Measurements from ENCODE around the gene OPCML.

OPCML gene

GRCh38 chr11:132977241-132977640, 555.1 kb downstream of the OPCML start:
- DNase-seq = no peak

GRCh38 chr11:132976115-132976514, 556.2 kb downstream of the OPCML start:
- Histone ChIP-seq H3K4me3 (ENCODE audit: low read depth, low read length) (no peak overlapping the region), H3K27ac (no peak overlapping the region), H3K27me3 (ENCODE audit: insufficient read depth, low read depth, severe bottlenecking) (no peaks in the 10 kb centered on the region), H3K36me3 (no peaks in the 10 kb centered on the region), H3K9me3 (ENCODE audit: severe bottlenecking) (no peaks in the 10 kb centered on the region)
- no peak for DNase-seq
- TF ChIP-seq CTCF (IDR thresholded peaks at IDR 0.05; ENCODE audit: low read depth, low read length) = no peak

More at GRCh38 chr11:132977241-132977640, 555.1 kb downstream of the OPCML start:
- Histone ChIP-seq H3K9me3 (ENCODE audit: severe bottlenecking) (no peaks in the 10 kb centered on the region), H3K27ac (no peak overlapping the region), H3K36me3 (no peaks in the 10 kb centered on the region), H3K27me3 (ENCODE audit: insufficient read depth, low read depth, severe bottlenecking) (no peaks in the 10 kb centered on the region), H3K4me3 (ENCODE audit: low read depth, low read length) (no peak overlapping the region)
- no peak for TF ChIP-seq CTCF (IDR thresholded peaks at IDR 0.05; ENCODE audit: low read depth, low read length)

- no peaks in the 10 kb centered on the region for H3K27me3 ChIP-seq (ENCODE audit: insufficient read depth, low read depth, severe bottlenecking)
- no peak for TF ChIP-seq CTCF (IDR thresholded peaks at IDR 0.05; ENCODE audit: low read depth, low read length)
- no peaks in the 10 kb centered on the region for H3K9me3 ChIP-seq (ENCODE audit: severe bottlenecking)
- no peak overlapping the region for H3K4me3 ChIP-seq (ENCODE audit: low read depth, low read length)
- H3K27ac ChIP-seq = no peak overlapping the region
- DNase-seq = no peak
- H3K36me3 ChIP-seq = no peaks in the 10 kb centered on the region
Observed at GRCh38 chr11:132973686-132974085, 558.6 kb downstream of the OPCML start.

GRCh38 chr11:132972565-132972964, 559.7 kb downstream of the OPCML start:
- Histone ChIP-seq H3K27me3 (ENCODE audit: insufficient read depth, low read depth, severe bottlenecking) (no peaks in the 10 kb centered on the region), H3K27ac (no peak overlapping the region), H3K36me3 (no peaks in the 10 kb centered on the region), H3K9me3 (ENCODE audit: severe bottlenecking) (no peaks in the 10 kb centered on the region), H3K4me3 (ENCODE audit: low read depth, low read length) (no peak overlapping the region)
- DNase-seq = no peak
- no peak for TF ChIP-seq CTCF (IDR thresholded peaks at IDR 0.05; ENCODE audit: low read depth, low read length)

- DNase-seq = no peak
- no peak for TF ChIP-seq CTCF (IDR thresholded peaks at IDR 0.05; ENCODE audit: low read depth, low read length)
- Histone ChIP-seq H3K27ac (no peak overlapping the region), H3K9me3 (ENCODE audit: severe bottlenecking) (no peaks in the 10 kb centered on the region), H3K27me3 (ENCODE audit: insufficient read depth, low read depth, severe bottlenecking) (no peaks in the 10 kb centered on the region), H3K4me3 (ENCODE audit: low read depth, low read length) (no peak overlapping the region), H3K36me3 (no peaks in the 10 kb centered on the region)
Observed at GRCh38 chr11:132971351-132971750, 561.0 kb downstream of the OPCML start.

- H3K36me3 ChIP-seq = no peaks in the 10 kb centered on the region
- no peaks in the 10 kb centered on the region for H3K9me3 ChIP-seq (ENCODE audit: severe bottlenecking)
- DNase-seq = no peak
- no peak for TF ChIP-seq CTCF (IDR thresholded peaks at IDR 0.05; ENCODE audit: low read depth, low read length)
- no peaks in the 10 kb centered on the region for H3K27me3 ChIP-seq (ENCODE audit: insufficient read depth, low read depth, severe bottlenecking)
- no peak overlapping the region for H3K4me3 ChIP-seq (ENCODE audit: low read depth, low read length)
- no peak overlapping the region for H3K27ac ChIP-seq
Observed at GRCh38 chr11:132969892-132970291, 562.4 kb downstream of the OPCML start.

All from WERI-Rb-1 (cell line).